ENCODE measurements around the gene C11orf86.
"Not testable (repeated sequence)": the region's sequence is repeated elsewhere in the genome, so short reads cannot be mapped to it uniquely, and the experiment has no call there.

The C11orf86 gene

GRCh38 chr11:66958232-66958955 is 16.7 kb upstream of the C11orf86 start, which contains the start of gene PC:
TSS of gene PC (minus strand) at chr11:66958383. CDS start at chr11:66872159, 86,224 bp downstream.
- peaks cover 23% of the 10 kb centered on the region for H3K4me1 Mint-ChIP-seq (ENCODE audit: low read depth)

GRCh38 chr11:66958956-66959274 is 16.2 kb upstream of the C11orf86 start:
- Mint-ChIP-seq H3K36me3 (ENCODE audit: low read depth) (no peaks in the 10 kb centered on the region), H3K9me3 (peaks cover 3% of the 10 kb centered on the region), H3K4me3 (peak overlapping the region; percentile 77), H3K27me3 (no peaks in the 10 kb centered on the region), H3K4me1 (ENCODE audit: low read depth) (peaks cover 23% of the 10 kb centered on the region), H3K27ac (peak overlapping the region; percentile 97)

More at GRCh38 chr11:66958232-66958955, 16.7 kb upstream of the C11orf86 start, which contains the start of gene PC:
- Mint-ChIP-seq H3K27me3 (no peaks in the 10 kb centered on the region), H3K9me3 (peaks cover 3% of the 10 kb centered on the region), H3K27ac (peak within 1 kb of the TSS; percentile 97), H3K4me3 (peak within 1 kb of the TSS; percentile 77), H3K36me3 (ENCODE audit: low read depth) (no peaks in the 10 kb centered on the region)

- H3K27ac Mint-ChIP-seq; H3K36me3 Mint-ChIP-seq (ENCODE audit: low read depth); H3K9me3 Mint-ChIP-seq; H3K4me3 Mint-ChIP-seq; H3K27me3 Mint-ChIP-seq: not testable (repeated sequence)
- H3K4me1 Mint-ChIP-seq (ENCODE audit: low read depth), result peaks cover 19% of the 10 kb centered on the region
Observed at GRCh38 chr11:66961691-66962213, 13.4 kb upstream of the C11orf86 start.

GRCh38 chr11:66962247-66962646 is 12.9 kb upstream of the C11orf86 start:
- H3K36me3 Mint-ChIP-seq (ENCODE audit: low read depth), result no peaks in the 10 kb centered on the region
- H3K27ac Mint-ChIP-seq, result no peak overlapping the region
- H3K4me1 Mint-ChIP-seq (ENCODE audit: low read depth), result peaks cover 15% of the 10 kb centered on the region
- H3K27me3 Mint-ChIP-seq, result peaks cover 7% of the 10 kb centered on the region
- no peak overlapping the region for H3K4me3 Mint-ChIP-seq
- H3K9me3 Mint-ChIP-seq, result peaks cover 3% of the 10 kb centered on the region

- no peak overlapping the region for H3K4me3 Mint-ChIP-seq
- H3K27ac Mint-ChIP-seq, result no peak overlapping the region
- H3K4me1 Mint-ChIP-seq (ENCODE audit: low read depth), result peaks cover 12% of the 10 kb centered on the region
- peaks cover 7% of the 10 kb centered on the region for H3K27me3 Mint-ChIP-seq
- no peaks in the 10 kb centered on the region for H3K36me3 Mint-ChIP-seq (ENCODE audit: low read depth)
- H3K9me3 Mint-ChIP-seq, result peaks cover 3% of the 10 kb centered on the region
Observed at GRCh38 chr11:66962801-66963200, 12.3 kb upstream of the C11orf86 start.

GRCh38 chr11:66964495-66964894 is 10.6 kb upstream of the C11orf86 start:
- H3K36me3 Mint-ChIP-seq (ENCODE audit: low read depth), result no peaks in the 10 kb centered on the region
- peaks cover 2% of the 10 kb centered on the region for H3K4me1 Mint-ChIP-seq (ENCODE audit: low read depth)
- H3K9me3 Mint-ChIP-seq, result no peaks in the 10 kb centered on the region
- H3K27me3 Mint-ChIP-seq, result peaks cover 7% of the 10 kb centered on the region
- H3K27ac Mint-ChIP-seq, result no peak overlapping the region
- no peak overlapping the region for H3K4me3 Mint-ChIP-seq

GRCh38 chr11:66966351-66966750 is 8.8 kb upstream of the C11orf86 start:
- Mint-ChIP-seq H3K27ac (no peak overlapping the region), H3K9me3 (no peaks in the 10 kb centered on the region), H3K36me3 (ENCODE audit: low read depth) (no peaks in the 10 kb centered on the region), H3K4me1 (ENCODE audit: low read depth) (peaks cover 14% of the 10 kb centered on the region), H3K27me3 (peaks cover 7% of the 10 kb centered on the region), H3K4me3 (no peak overlapping the region)

- no peak overlapping the region for H3K4me3 Mint-ChIP-seq
- no peaks in the 10 kb centered on the region for H3K9me3 Mint-ChIP-seq
- no peak overlapping the region for H3K27ac Mint-ChIP-seq
- no peaks in the 10 kb centered on the region for H3K36me3 Mint-ChIP-seq (ENCODE audit: low read depth)
- H3K4me1 Mint-ChIP-seq (ENCODE audit: low read depth), result peaks cover 17% of the 10 kb centered on the region
- H3K27me3 Mint-ChIP-seq, result peaks cover 13% of the 10 kb centered on the region
Observed at GRCh38 chr11:66967670-66968425, 7.3 kb upstream of the C11orf86 start.

- Mint-ChIP-seq H3K36me3 (ENCODE audit: low read depth) (no peaks in the 10 kb centered on the region), H3K4me3 (no peak overlapping the region), H3K27me3 (peaks cover 13% of the 10 kb centered on the region), H3K27ac (no peak overlapping the region), H3K9me3 (no peaks in the 10 kb centered on the region), H3K4me1 (ENCODE audit: low read depth) (peaks cover 17% of the 10 kb centered on the region)
Observed at GRCh38 chr11:66969584-66970225, 5.4 kb upstream of the C11orf86 start.

GRCh38 chr11:66970371-66970806 is 4.7 kb upstream of the C11orf86 start:
- H3K9me3 Mint-ChIP-seq, result no peaks in the 10 kb centered on the region
- no peaks in the 10 kb centered on the region for H3K36me3 Mint-ChIP-seq (ENCODE audit: low read depth)
- peak overlapping the region; percentile 59 for H3K27ac Mint-ChIP-seq
- peaks cover 13% of the 10 kb centered on the region for H3K27me3 Mint-ChIP-seq
- H3K4me3 Mint-ChIP-seq, result no peak overlapping the region
- peaks cover 17% of the 10 kb centered on the region for H3K4me1 Mint-ChIP-seq (ENCODE audit: low read depth)

GRCh38 chr11:66970807-66971442 is 4.2 kb upstream of the C11orf86 start:
- Mint-ChIP-seq H3K27ac (peak overlapping the region; percentile 59), H3K9me3 (no peaks in the 10 kb centered on the region), H3K4me1 (ENCODE audit: low read depth) (peaks cover 17% of the 10 kb centered on the region), H3K27me3 (peaks cover 16% of the 10 kb centered on the region), H3K4me3 (peak overlapping the region; percentile 20), H3K36me3 (ENCODE audit: low read depth) (no peaks in the 10 kb centered on the region)

- H3K27me3 Mint-ChIP-seq, result peaks cover 11% of the 10 kb centered on the region
- no peaks in the 10 kb centered on the region for H3K9me3 Mint-ChIP-seq
- no peak overlapping the region for H3K4me3 Mint-ChIP-seq
- H3K36me3 Mint-ChIP-seq (ENCODE audit: low read depth), result no peaks in the 10 kb centered on the region
- peaks cover 17% of the 10 kb centered on the region for H3K4me1 Mint-ChIP-seq (ENCODE audit: low read depth)
- no peak overlapping the region for H3K27ac Mint-ChIP-seq
Observed at GRCh38 chr11:66971488-66971887, 3.6 kb upstream of the C11orf86 start.

GRCh38 chr11:66973956-66974580 is 1.0 kb upstream of the C11orf86 start:
- H3K27ac Mint-ChIP-seq, result no peak overlapping the region
- H3K4me3 Mint-ChIP-seq, result no peak overlapping the region
- peaks cover 11% of the 10 kb centered on the region for H3K27me3 Mint-ChIP-seq
- no peaks in the 10 kb centered on the region for H3K9me3 Mint-ChIP-seq
- no peaks in the 10 kb centered on the region for H3K36me3 Mint-ChIP-seq (ENCODE audit: low read depth)
- peaks cover 17% of the 10 kb centered on the region for H3K4me1 Mint-ChIP-seq (ENCODE audit: low read depth)

- no peak overlapping the region for H3K4me3 Mint-ChIP-seq
- H3K4me1 Mint-ChIP-seq (ENCODE audit: low read depth), result peaks cover 11% of the 10 kb centered on the region
- peaks cover 11% of the 10 kb centered on the region for H3K27me3 Mint-ChIP-seq
- no peaks in the 10 kb centered on the region for H3K36me3 Mint-ChIP-seq (ENCODE audit: low read depth)
- H3K9me3 Mint-ChIP-seq, result no peaks in the 10 kb centered on the region
- H3K27ac Mint-ChIP-seq, result no peak overlapping the region
Observed at GRCh38 chr11:66975405-66976027, 412 bp downstream of the C11orf86 start.

All from stimulated activated naive CD8-positive, alpha-beta T cell treated with anti-CD3 and anti-CD28 coated beads, Interleukin-15, Interleukin-2, amounts not matched to agents 100 ng/mL and 50 ng/mL, for 24 hours (primary cell).